ENCODE measurements around the gene SLC35F3.

SLC35F3 gene

DNA sequence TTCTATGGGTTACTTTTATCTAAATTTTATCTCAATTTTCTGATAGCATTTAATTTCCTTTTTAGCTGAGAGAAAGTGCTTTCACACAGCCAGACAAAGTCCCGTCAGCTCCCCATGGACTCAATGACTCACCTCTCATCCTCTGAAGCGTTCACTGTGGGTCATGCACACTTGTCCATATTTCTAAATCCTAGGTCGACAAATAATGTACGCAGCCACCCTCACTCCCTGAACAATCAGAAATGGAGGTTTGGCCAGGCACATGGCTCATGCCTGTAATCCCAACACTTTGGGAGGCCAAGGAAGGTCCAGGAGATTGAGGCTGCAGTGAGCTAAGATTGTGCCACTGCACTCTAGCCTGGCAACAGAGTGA lies 426.4 kb downstream of the SLC35F3 start:
- DNase-seq, result no peak

DNA sequence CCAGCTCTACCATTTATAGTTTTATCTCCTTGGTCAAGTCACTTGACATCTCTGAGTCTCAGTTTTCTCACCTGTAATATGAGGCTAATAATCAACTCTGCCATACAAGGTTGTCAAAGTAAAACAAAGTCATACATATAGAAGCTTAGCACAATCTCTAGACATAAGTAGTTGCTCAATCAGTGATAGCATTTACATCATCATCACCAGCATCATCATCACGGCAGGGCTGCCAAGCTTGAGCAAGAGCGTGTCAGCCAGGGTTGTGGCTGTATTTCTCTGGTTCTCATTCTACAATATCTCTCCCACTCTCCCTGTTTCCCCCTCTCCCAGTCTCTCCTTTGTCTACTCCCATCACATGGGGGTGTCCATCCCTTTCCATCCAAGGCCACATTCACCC lies 427.0 kb downstream of the SLC35F3 start:
- DNase-seq, result no peak

DNA sequence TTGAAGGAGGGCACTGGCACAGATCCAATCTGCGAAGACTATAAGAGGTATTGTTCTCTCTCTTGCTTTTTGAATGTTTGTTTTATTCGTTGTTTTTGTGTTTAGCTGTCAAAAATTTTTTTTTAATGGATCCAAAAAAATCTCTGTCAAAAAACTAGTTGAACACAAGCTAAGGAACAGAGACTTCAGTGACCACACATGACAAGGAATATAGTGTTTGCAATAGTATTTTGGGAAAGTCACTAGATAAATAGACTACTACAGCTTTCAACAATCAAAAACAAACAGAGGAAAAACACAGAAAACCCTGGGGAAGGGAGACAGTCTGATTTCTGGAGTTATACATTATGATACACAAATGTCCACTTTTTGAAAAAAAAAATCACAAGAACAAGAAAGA lies 431.9 kb downstream of the SLC35F3 start:
- DNase-seq, result no peak

DNA sequence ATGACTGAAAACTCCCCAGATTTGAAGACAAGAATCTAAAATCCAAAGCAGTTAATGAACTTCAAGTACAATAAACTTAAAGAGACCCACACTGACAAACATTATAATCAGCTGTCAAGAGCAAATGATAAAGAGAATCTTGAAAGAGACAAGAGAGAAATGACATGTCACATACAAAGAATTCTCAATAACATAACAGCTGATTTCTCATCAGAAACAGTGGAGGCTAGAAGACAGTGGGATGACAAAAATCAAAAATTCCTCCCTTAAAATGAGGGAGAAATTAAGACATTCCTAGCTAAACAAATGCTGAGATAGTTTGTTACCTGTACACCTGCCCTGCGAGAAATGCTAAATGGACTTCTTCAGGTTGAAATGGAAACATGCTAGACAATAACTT lies 432.8 kb downstream of the SLC35F3 start:
- no peak for DNase-seq

DNA sequence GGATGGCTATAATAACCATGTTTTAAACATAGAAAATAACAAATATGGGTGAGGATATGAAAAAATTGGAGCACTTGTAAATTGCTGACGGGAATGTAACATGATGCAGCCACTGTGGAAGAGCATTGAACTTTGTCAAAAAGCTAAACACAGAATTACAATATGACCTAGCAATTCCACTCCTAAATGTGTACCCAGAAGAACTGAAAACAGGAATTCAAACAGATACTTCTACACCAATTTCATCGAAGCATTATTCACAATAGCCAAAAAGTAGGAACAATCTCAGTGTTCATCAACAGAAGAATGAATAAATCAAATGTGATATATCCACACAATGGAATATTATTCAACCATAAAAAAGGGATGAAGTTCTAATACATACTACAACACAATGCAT lies 436.1 kb downstream of the SLC35F3 start:
- DNase-seq, result no peak

DNA sequence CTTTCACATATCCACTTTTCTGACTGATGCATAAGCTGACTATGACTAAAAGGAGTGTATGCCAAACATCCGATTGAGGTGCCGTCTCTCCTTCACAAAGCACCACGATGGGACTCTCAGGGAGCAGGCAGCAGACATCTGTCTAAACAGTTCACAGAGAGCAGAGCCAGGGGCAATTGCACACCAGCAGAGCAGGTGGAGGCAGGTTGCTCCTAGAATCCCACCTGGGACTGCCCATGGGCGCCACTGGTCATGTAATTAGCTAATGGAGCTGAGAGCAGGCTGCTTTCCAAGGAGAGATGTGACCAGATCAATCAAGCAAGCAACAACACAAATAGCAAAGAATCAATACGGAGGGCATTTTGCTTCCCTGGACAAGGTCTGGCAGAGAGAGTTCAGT lies 438.3 kb downstream of the SLC35F3 start:
- DNase-seq, result peak; percentile 58

DNA sequence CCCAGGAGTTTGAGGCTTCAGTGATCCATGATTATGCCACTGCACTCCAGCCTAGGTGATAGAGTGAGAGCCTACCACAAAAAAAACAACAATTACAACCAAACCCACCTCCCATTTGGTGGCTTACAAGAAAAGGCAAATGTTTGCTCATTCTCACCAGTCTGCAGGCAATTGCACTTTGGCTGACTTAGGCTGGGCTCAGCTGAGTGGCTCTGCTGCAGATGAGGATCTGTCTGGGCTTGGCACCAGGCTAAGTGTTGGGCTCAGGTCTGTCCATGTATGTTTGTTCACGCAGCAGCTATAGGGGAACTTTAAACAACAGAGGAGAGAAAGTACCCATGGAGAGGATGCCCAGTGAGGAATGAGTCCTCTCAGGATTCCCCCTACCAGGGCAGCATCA lies 440.8 kb downstream of the SLC35F3 start:
- no peak for DNase-seq

DNA sequence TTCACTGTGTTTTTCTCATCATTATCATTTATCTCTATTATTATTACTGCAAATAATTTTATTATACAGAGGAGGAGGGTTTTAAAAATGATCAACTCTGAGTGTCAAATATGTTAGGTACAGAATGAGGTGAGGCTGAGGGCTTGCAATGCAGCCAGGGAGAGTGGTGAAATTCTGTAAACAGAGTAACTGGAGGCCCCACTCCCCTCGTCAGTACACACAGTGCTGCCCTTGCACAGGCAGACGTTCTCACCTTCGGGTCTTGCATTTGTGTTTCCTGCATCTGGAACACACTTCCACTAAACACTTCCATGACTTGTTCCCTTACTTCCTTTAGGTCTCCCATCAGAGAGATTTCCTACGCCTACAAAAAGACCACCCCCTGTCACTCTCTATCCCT lies 444.5 kb downstream of the SLC35F3 start:
- DNase-seq, result no peak

DNA sequence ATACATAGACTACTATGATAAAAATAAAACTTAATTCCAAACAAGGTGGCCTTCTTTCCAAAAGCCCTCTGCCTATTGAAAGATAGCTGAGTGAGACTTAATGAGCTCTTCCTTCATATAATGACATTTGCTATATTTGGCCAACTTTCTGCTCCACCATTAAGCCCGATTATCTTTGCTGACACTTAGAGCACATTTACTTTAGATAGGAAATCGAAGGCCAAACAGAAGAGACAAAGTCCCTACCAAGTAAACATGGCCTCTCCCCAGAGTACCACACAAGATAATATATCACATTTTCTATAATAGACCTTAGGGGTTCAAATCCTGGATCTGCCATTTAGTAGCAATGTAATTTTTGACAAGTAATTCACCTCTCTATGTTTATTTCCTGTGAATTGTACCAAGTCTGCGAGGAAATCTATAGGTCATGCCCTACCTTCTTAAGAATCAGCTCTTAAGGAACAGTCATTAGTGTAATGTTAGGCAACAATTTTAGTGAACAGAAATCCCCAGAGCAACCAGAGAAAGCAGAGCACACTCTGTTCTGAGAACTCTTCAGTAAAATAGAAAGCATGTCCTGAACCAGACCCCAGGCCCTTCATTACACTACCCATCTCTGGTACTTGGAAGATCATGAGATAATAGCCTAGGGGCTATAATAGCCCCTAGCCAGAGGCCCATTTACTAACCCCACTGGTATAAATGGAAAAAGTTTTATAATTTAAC lies 451.5 kb downstream of the SLC35F3 start:
- no peak for DNase-seq

DNA sequence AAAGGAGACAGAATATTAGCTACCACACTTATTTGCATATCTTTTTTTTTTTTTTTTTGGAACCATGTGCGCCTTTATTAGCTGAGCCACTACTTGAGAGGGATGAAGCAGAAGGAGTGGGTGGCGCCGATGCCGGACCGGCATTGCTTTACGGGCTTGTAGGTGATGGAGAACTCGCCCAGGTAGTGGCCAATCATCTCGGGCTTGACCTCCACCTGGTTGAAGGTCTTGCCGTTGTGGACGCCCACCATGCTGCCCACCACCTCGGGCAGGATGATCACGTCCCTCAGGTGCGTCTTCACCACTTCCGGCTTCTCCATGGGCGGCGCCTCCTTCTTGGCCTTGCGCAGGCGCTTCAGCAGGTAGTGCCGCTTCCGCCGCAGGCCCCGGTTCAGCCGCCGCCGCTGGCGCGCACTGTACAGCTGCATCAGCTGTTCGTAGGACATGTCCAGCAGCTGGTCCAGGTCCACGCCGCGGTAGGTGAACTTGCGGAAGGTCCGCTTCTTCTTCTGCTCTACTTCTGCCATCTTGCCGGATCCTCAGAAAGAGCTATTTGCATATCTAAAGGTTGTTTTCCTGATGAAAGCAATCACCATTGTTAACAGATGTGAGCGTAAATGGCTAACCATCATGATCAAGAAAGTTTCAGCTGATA lies 452.3 kb downstream of the SLC35F3 start:
- DNase-seq, result peak; percentile 69

DNA sequence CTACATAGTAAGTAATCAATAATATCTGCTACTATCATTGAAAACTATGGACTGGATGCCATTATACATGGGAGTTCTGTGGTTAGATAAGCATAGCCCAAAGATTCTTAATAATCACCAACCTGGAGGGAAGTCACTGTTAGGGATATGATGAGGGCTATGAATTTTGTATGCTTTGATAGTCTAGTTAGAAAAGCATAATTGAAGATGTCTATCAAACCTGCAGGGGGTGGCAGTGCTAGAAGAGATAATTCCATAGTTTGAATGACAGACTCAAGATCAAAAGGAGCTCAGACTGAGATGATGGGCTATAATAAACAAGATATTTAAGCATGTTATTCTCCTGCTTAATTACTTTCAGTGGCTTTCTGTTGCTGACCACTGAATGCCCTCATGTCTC lies 453.4 kb downstream of the SLC35F3 start:
- DNase-seq, result no peak

DNA sequence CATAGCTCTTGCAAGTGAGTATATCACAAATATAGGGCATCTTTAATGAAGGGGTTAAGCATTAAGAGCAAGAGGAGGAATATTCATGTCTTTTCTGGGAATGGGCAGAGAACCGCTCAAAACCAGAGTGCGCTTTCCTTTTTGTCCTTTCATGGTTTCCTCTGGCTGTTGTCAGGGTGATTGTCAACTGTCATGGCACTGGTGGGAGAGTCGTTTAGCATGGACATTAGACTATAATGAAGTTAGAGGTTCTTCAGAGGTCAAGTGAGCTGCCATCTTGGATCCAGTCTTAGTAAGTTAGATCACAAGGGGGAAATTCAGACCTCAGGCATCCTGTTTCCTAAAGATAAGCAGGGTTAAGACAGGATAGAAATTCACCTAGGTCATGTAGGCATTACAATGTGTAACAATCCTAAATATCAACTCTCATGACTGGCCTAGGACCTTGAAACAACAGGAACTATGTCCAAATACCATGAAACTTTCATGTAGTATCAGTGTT lies 456.7 kb downstream of the SLC35F3 start:
- DNase-seq, result no peak

DNA sequence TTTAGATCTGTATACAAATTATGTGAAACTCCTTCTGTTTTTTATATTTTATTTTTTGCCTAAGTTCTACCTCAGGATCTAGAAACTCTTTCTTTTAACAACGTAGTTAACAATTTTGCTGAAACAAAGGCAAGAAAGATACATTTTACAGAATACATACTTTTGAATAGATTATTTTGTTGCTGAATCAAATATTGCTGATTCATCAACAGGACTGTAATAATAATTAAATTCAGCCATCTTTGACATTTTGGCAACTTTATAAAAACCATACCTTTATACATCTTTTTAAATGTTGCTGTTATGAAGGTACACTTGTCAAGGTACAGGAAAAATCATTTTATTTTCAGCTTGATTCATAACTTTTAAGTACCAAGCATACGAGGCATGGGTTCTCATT lies 458.1 kb downstream of the SLC35F3 start:
- no peak for DNase-seq

DNA sequence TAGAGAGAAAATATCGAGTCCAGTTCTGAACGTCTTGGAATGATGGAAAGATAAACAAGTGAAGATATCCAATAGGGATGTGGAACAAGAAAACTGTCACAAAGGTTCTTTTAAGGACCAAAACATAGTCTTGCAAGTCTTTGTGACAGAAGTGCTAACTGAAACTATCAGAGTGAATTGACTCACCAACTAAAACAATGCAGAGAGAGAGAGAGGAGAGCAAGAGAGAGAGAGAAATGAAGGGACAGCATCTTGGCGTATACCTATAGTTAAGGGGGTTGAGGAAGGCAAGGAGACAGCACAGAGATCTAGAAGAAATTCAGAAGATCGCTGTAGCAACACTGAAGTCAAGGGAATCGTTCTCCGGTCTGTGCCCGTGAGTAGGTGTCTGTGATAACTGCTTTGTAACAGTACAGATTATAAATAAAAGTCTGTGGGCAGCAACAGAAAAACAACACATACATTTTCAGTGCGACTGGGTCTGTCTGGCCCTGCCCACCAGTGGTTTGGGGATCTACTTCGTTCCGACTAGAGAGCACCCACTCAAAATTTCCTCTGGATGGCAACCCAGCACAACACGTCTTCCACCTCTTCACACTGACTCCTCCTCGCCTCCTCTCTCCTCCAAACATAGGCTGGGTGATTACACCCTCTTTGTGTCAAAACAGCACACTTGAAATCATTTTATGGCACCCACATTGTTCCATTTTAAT lies 464.0 kb downstream of the SLC35F3 start:
- DNase-seq, result no peak

DNA sequence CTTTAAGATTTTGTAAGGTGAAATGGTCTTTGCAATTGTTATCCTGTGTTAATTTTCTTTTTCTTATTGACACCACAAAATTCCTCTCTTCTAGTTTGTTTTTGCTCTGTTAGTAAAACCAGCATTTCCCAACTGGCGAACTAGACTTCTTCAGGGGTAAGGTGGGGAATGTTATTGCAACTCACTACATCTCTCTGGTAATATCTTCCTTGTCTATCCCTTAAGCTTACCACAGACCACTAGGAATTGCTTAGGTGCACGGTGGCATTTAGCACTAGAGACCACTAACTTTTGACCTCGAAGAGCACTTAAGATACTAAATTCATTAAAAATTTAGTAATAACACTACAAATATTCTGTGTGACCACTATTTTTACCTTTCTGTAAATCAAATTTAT lies 464.6 kb downstream of the SLC35F3 start:
- no peak for DNase-seq

DNA sequence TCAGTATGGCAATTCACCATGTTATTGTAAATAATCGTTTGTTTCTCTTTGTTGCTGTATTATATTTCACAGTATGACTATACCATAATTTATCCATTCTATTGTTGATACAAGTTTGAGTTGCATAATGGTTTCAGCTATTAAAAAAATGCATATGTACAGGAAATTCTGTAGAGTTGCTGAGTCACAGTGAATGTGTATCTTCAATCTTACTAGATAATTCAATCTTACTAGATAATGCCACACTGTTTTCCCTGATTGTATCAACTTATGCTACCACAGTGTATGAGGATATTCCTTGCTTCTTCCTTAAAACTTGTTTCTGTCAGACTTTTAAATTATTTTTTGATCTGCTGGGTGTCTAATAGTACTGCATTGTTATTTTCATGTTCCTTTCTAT lies 465.3 kb downstream of the SLC35F3 start:
- DNase-seq, result no peak

DNA sequence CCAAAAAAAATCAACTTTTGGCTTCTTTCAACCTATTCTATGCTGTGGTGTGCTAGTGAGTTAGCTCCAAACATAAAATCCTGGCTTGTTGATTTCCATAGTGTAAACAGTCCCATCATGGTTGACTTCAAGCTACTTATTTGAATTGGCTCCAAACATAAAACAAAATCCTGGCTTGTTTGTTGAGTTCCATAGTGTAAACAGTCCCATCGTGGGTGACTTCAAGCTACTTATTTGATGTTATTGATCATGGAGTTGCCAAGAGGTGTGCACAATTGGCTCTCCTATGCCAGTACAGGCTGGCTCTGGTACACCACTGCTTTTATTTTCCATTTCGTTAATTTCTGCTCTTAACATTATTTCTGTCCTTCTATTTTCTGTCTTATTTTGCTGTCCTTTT lies 466.9 kb downstream of the SLC35F3 start:
- DNase-seq, result no peak

DNA sequence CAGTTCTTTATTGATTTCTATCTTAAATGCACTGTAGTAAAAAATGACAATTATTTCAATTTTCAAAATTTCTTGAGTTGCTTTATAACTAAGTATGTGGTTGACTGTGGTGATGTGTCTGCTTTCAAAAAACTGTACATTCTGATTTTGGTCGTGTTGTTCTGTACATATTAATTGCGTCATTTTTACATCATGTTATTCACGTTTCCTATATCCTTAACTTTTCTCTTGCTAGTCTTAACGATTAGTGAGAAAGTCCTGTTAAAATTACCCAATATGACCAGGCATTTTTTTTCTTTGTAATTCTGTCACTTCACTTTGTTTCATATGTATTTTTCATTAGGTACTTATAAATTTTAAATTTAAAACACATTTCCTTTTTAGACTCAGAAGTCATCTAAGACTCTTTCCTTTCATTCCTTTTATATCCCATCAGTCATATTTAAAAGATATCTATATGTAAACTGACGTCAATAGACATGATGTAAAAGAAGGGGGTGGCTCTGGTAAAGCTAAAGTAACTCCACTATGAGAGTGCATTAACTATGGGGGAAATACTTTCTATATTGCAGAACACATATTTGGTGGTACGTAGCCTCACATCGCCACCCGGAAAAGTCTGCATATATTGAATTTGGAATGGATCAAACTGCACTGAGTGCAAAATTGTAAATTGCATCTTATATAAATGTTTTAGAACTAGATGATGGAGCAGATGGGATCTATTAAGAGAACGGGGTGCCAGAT lies 467.7 kb downstream of the SLC35F3 start:
- DNase-seq, result no peak

DNA sequence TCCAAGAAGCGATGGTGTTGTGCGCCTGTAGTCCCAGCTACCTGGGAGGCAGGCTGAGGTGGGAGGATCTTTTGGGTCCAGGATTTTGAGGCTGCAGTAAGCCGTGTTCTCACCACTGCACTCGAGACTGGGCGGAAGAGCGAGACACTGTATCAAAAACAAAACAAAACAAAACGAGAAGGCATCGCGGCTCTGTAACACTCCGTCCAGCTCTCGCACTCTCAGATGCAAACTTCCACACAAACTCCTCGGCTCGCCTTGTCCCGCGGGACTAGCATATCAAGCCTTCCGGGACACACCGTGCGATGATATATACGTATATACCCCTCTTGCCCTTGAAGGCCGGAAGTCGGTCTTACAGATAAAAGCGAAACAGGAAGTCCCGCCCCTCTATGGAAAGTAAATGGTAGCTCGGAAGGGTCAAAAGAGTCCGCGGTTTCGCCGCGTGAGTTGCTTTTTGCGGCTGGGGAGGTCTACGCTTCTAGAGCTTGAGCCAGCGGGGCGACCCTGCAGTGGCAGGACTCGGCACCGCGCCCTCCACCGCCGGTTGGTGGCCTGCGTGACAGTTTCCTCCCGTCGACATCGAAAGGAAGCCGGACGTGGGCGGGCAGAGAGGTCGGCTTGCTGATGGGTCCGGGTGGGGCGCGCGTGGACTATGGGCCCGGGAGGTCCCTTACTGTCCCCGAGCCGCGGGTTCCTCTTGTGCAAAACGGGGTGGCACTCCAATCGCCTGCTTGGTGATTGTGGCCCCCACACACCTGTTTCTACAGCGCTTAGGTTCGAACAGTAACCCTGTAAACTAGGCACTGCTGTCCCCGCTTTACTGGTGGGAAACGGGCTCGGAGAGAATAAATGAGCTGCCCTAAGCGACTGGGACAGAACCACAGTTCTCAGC lies 468.8 kb downstream of the SLC35F3 start, which contains the start of gene COA6:
TSS of gene COA6 (plus strand) at position 393 of the 895 bp plus-strand sequence. CDS start at position 404, 11 bp downstream.
- peak; percentile 99 for DNase-seq

DNA sequence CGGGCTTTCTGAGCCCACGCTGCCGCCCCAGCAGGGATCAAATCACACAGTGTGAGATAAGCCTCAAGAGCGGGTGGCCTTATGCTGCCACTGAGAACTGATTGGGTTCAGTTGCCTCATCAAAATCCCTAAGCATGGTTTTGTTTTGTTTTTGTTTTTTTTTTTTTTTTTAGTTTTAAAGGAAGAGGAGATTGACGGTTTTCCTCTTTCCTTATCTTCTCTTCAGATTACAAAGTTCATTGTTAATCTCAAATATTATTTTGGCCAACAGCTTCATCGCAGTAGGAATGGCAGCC lies 469.4 kb downstream of the SLC35F3 start:
- DNase-seq, result no peak
